BJ (cell line): Measurements from ENCODE around the gene AGR2. TPM values are rescaled to one million over a fixed set of nuclear protein-coding genes. Genes with fewer than 3 reads are reported as not detected.
"Not testable (repeated sequence)": the region's sequence is repeated elsewhere in the genome, so short reads cannot be mapped to it uniquely, and the experiment has no call there.

Experiments
- CTCF ChIA-PET: fragments of 350-600 bp; formaldehyde crosslinking; extraction: SDS; loops from one replicate; lab custom pipeline; 2021; ENCODE audit warnings: antibody characterized with exemption, inconsistent platforms; lab: Yijun Ruan, JAX
- POLR2A ChIA-PET: fragments of 300-600 bp; sonication (Branson Sonifier 250); formaldehyde crosslinking; extraction: SDS; loops from one replicate; lab custom pipeline; 2021; ENCODE audit warnings: antibody characterized with exemption; lab: Charles Lee
- DNase-seq: peaks from one replicate; pipeline ENCODE4 v3.0.0-alpha.2; 2011; ENCODE audit warnings: low read depth
- H3K27me3 ChIP-seq: 2 replicates; pipeline ENCODE4 v1.6.0; 2011; ENCODE audit warnings: low read length; ENCODE audit not compliant: control insufficient read depth, insufficient read depth
- H3K36me3 ChIP-seq: 2 replicates; pipeline ENCODE4 v1.5.1; 2011; ENCODE audit warnings: low read length; ENCODE audit not compliant: control insufficient read depth, insufficient read depth
- H3K4me3 ChIP-seq: 2 replicates; pipeline ENCODE4 v1.5.1; 2011; ENCODE audit warnings: low read depth, mild to moderate bottlenecking, control low read depth, low read length
- CTCF ChIP-seq: IDR thresholded peaks from 2 replicates; pipeline ENCODE4 v1.5.1; 2011; ENCODE audit warnings: low read depth, mild to moderate bottlenecking, control low read depth, inconsistent platforms, low read length, moderate library complexity; ENCODE audit not compliant: insufficient read depth
- polyA minus RNA-seq: library from RNA; depleted of rRNA, polyadenylated mRNA; stranded (reverse); fragments of >200 nt; gene quantifications from 2 replicates; pipeline ENCODE4 v1.2.3, GENCODE V29; 2011; rRNA and poly(A)+ RNA removed
- polyA plus RNA-seq: library from polyadenylated mRNA; depleted of rRNA; stranded (reverse); fragments of >200 nt; gene quantifications from 2 replicates; pipeline ENCODE4 v1.2.3, GENCODE V29; 2011; rRNA removed

AGR2 gene
- polyA plus RNA-seq (not detected in 2 replicates), polyA minus RNA-seq (not detected in 2 replicates)

GRCh38 chr7:16804674-16805439 lies at the start of gene AGR2:
Gene AGR2, minus strand, starts transcription at chr7:16804999. Its CDS starts 3,203 bp downstream, at chr7:16801796.
- Histone ChIP-seq H3K4me3 (no peak within 1 kb of the TSS), H3K36me3 (no peaks in the 10 kb centered on the region), H3K27me3 (no peaks in the 10 kb centered on the region)
- CTCF ChIA-PET, result interaction anchor here (0.6 to 2.6 kb wide), 3 partner anchors 40 to 110 kb away, joined by 3 to 6 read pairs (median 4); no protein-coding TSS in a partner anchor
- no peak for DNase-seq
- no peak for TF ChIP-seq CTCF
- POLR2A ChIA-PET, result no interaction called here

GRCh38 chr7:16853189-16853588 lies 48.4 kb upstream of the AGR2 start:
- H3K36me3 ChIP-seq, POLR2A ChIA-PET, H3K4me3 ChIP-seq, DNase-seq, H3K27me3 ChIP-seq: not testable (repeated sequence)
- CTCF ChIA-PET, result interaction anchor here (1.8 kb wide), 1 partner anchor 52 kb away, joined by 5 read pairs; no protein-coding TSS in a partner anchor

GRCh38 chr7:16851829-16852228 lies 47.0 kb upstream of the AGR2 start:
- Histone ChIP-seq H3K36me3 (no peaks in the 10 kb centered on the region), H3K4me3 (no peak overlapping the region), H3K27me3 (no peaks in the 10 kb centered on the region)
- CTCF ChIA-PET, result no interaction called here
- no peak for TF ChIP-seq CTCF
- no peak for DNase-seq
- POLR2A ChIA-PET, result no interaction called here

GRCh38 chr7:16850614-16851466 lies 46.0 kb upstream of the AGR2 start:
- POLR2A ChIA-PET, result no interaction called here
- no peak overlapping the region for H3K4me3 ChIP-seq
- DNase-seq, result no peak
- H3K36me3 ChIP-seq, result no peaks in the 10 kb centered on the region
- no peak for TF ChIP-seq CTCF
- H3K27me3 ChIP-seq, result no peaks in the 10 kb centered on the region
- CTCF ChIA-PET, result interaction anchor here (0.9 kb wide), 1 partner anchor 9 kb away, joined by 4 read pairs; no protein-coding TSS in a partner anchor

GRCh38 chr7:16849296-16850148 lies 44.7 kb upstream of the AGR2 start:
- no peak for TF ChIP-seq CTCF
- Histone ChIP-seq H3K36me3 (no peaks in the 10 kb centered on the region), H3K4me3 (no peak overlapping the region), H3K27me3 (no peaks in the 10 kb centered on the region)
- DNase-seq, result no peak
- POLR2A ChIA-PET, result no interaction called here
- CTCF ChIA-PET, result interaction anchor here (0.9 kb wide), 1 partner anchor 10 kb away, joined by 4 read pairs; no protein-coding TSS in a partner anchor
